ENCODE measurements around the gene LRP11.
"Not testable (repeated sequence)": the region's sequence is repeated elsewhere in the genome, so short reads cannot be mapped to it uniquely, and the experiment has no call there.

LRP11 gene

GRCh38 chr6:149846321-149846720, 17.8 kb downstream of the LRP11 start:
- no peak for DNase-seq

DNA sequence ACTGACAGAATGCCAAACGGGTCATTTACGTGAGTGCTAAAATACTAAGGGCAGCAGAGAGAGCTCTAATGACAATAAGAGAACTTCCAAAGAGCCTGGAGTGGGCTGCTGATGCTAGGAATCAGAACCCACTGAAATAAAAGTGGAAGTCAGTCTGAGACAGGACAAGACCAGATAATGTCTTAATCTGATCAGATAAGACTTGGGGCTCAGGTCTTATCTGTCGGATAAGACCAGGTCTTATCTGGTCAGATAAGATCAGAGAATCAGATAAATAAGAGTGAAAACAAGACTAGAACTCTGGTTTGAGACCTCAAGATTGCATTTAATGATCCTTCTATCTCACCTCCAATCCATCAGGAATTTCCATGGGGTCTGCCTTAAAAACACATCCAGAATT, 18.6 kb downstream of the LRP11 start:
- DNase-seq = no peak

- no peak for DNase-seq
Observed at GRCh38 chr6:149844480-149844879, 19.7 kb downstream of the LRP11 start.

- not testable (repeated sequence) for DNase-seq
Observed at GRCh38 chr6:149844036-149844435, 20.1 kb downstream of the LRP11 start.

GRCh38 chr6:149843051-149843633, 21.0 kb downstream of the LRP11 start:
- no peak for DNase-seq

DNA sequence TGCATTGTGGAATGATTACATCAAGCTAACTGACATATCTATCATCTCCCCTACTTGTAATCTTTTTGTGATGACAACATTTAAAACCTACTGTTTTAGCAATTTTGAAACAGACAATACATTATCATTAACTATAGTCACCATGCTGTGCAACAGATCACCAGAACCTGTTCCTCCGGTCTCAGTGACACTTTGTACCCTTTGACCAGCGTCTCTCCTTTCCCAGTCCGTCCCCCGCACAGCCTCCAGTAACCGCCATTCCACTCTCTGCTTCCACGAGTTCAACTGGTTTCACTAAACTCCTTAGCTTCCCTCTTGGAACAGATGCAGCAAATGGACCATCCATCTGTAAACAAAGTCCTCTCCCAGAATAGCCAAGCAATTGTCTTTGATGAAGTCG, 21.8 kb downstream of the LRP11 start:
- DNase-seq = no peak

GRCh38 chr6:149840345-149841075, 23.6 kb downstream of the LRP11 start:
- peak; percentile 46 for DNase-seq

GRCh38 chr6:149834513-149835481, 29.4 kb downstream of the LRP11 start:
- DNase-seq = peak; percentile 81

- no peak for DNase-seq
Observed at GRCh38 chr6:149833651-149834050, 30.5 kb downstream of the LRP11 start.

GRCh38 chr6:149831308-149831820, 32.8 kb downstream of the LRP11 start:
- DNase-seq = peak; percentile 77

GRCh38 chr6:149830731-149831307, 33.3 kb downstream of the LRP11 start:
- peak; percentile 43 for DNase-seq

GRCh38 chr6:149825292-149825691, 38.9 kb downstream of the LRP11 start:
- DNase-seq = no peak

DNA sequence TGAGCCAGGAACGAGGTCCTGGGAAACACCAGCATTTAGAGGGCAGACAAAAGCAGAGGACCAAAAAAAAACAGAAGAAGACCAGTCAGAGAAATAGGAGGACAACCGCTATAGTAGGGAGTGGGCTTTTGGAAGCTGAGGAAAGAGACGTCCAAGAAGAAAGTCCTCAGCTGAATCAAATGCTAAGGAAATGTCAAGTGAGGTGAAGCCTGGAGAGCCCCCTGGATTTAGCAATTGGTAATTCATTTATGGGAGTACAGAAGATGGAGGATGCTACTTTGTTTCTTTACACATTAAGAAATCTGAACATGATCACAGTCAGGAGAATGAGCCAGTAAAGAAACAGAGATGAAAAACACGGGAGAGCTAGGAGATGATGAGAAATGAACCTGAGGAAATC, 41.1 kb downstream of the LRP11 start:
- DNase-seq = no peak

DNA sequence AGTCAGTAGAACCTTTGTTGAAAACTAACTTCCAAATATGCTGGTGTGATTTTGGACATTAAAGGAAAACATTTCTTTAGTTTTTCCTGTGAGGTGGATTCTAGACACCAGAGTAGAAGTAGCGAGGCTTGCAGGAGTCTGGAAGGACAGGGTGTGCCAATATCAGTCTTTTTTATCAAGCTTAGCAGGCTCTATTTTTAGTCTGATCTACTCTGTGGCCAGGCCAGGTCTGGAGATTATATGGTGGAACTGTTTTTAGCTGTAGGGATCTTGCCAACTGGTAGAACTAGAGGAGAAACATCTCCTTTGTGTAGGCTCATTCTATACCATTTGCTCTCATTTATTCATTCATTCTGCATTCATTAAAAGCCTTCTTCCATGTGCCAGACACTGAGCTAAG, 42.7 kb downstream of the LRP11 start:
- no peak for DNase-seq

DNA sequence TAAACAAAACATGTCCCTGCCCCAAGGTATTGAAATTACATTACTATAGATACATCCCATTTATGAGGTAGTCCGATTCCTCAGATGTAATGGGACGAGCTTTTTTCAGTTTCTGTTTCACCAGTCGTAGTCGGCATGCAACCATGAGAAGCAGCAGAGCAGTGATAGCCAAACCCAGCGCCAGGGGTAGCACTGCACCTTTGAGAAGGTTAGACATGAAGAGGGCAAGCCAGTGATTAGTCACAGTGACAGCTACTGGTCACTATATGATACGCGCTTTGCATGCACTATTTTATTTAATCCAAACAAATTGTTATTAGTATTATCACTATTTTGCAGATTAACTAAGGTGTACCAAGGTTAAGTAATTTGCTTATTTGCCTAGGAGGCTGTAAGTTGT, 43.7 kb downstream of the LRP11 start:
- no peak for DNase-seq

DNA sequence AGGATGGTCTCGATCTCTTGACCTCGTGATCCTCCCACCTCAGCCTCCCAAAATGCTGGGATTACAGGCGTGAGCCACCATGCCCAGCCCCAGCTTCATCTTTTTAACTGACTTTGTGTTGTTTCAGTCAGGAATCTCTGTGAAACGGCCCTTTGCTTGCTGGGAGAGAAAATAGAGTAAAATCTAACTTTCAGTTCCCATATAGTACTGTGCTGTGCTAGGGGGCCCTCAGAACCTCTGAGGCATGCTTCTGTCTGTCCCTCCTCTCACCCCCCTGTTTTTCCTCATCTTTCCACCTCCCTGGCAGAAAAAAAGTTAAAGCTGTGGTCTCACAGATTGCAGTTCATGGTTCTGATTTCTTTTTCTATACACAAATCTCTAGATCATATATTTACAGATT, 48.4 kb downstream of the LRP11 start:
- DNase-seq = no peak

DNA sequence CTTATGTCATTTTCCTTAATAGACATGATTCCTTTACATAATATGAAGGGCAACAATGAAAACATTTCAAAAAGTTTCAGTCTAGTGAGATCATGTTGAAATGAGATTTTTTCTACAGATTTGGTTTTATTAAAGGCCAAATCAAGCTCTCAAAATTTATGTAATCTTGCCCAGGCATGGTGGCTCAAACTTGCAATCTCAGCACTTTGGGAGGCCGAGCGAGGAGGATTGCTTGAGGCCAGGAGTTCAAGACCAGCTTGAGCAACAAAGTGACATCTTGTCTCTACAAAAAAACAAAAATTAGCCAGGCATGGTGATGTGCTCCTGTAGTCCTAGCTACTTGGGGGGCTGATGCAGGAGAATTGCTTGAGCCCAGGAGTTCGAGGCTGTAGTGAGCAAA, 50.8 kb downstream of the LRP11 start:
- no peak for DNase-seq

- DNase-seq = no peak
Observed at GRCh38 chr6:149809798-149810197, 54.4 kb downstream of the LRP11 start.

DNA sequence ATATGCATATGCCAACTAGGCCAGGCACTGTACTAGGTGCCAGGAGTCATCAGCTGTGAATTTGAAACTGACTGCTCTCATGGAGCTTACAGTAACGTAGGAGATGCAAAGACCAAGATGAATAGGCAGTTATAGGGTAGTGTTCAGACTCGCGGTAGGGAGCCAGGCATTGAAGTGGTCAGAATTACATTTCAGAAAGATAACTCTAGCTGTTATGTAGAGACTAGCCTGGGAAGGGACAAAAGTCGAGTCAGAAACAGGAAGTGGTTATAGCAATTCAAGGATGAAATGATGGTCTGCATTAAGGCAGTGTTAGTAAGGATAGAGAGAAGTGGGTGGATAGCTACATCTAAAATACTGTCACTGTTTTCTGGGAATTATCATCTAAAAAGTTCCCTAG, 58.0 kb downstream of the LRP11 start:
- DNase-seq = no peak

DNA sequence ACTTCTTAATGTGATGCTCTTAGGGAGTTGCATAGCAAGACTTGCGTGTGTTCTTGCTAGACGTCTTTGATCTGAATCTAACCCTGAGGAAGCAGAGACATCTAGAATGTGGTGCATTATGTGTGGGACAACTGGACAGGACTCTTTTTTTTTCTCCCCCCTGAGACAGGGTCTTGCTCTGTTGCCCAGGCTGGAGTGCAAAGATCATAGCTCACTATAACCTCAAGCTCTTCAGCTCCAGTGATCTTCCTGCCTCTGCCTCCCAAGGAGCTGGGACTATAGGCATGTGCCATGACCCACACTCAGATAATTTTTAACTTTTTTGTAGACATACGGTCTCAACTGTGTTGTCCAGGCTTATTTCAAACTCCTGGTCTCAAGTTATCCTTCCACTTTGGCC, 80.6 kb downstream of the LRP11 start:
- DNase-seq = no peak

- DNase-seq = no peak
Observed at GRCh38 chr6:149782337-149782736, 81.8 kb downstream of the LRP11 start.

DNA sequence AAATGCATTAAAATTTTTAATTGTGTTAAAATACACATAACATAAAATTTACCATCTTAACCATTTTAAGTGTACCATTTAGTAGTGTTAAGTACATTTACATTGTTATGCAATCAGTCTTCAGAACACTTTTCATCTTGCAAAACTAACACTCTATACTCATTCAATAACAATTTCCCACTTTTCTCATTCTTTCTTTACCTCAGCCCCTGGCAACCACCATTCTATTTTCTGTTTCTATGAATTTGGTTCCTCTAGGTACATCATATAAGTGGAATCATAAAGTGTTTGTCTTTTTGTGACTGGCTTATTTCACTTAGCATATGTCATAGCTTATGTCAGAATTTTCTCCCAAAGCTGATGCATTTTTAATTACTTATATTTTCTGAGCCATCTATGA, 82.4 kb downstream of the LRP11 start:
- no peak for DNase-seq

DNA sequence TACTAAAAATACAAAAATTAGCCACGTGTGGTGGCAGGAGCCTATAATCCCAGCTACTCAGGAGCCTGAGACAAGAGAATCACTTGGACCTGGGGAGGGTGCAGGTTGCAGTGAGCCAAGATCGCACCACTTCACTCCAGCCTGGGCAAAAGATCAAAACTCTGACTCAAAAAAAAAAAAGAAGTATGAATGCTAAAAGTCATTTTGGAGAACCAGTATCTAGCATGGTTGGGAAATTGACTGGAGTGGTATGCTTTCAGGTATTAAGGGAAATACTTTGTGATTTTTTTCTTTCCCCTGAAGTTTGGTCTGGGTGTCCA, 84.6 kb downstream of the LRP11 start:
- no peak for DNase-seq

All from midbrain (tissue), 1 donor.